ENCODE data around the gene KATNB1.

DNA sequence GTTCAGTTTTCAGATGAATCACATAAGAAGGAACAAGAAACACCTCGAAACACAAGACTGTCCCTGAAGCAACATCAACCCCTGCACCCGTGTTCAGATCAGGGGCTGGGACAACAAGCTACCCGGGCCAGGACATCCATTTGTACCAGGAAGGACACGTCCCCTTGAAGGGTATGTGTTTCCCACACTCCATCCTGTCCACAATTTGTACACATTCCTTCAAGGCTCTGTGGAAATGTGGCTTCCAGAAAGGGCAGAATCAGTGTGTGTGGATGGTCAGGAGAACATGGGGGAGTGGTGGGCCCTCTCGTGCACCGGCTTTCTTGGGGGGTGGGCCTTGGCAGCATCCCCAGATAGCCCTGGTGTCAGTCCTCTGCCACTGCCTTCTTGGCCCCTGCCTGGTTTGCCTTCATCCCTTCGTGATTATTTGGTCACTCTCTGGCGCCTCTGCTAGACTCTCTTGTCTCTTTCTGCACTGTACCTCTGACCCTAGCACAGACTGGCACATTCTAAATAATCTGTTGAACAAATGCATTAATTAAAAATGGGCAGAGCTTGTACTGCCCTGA is 56.4 kb downstream of the KATNB1 start:
- TF ChIP-seq, protein P1, sequence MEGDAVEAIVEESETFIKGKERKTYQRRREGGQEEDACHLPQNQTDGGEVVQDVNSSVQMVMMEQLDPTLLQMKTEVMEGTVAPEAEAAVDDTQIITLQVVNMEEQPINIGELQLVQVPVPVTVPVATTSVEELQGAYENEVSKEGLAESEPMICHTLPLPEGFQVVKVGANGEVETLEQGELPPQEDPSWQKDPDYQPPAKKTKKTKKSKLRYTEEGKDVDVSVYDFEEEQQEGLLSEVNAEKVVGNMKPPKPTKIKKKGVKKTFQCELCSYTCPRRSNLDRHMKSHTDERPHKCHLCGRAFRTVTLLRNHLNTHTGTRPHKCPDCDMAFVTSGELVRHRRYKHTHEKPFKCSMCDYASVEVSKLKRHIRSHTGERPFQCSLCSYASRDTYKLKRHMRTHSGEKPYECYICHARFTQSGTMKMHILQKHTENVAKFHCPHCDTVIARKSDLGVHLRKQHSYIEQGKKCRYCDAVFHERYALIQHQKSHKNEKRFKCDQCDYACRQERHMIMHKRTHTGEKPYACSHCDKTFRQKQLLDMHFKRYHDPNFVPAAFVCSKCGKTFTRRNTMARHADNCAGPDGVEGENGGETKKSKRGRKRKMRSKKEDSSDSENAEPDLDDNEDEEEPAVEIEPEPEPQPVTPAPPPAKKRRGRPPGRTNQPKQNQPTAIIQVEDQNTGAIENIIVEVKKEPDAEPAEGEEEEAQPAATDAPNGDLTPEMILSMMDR (conservative IDR thresholded peaks at IDR 0.05; ENCODE audit: low read depth in 2 of 2), result no peak
- TF ChIP-seq NANOG (IDR thresholded peaks at IDR 0.05; ENCODE audit: borderline replicate concordance) (no peak), EZH2phosphoT487 (IDR thresholded peaks at IDR 0.05; ENCODE audit: unreplicated experiment) (no peak), EZH2 (IDR thresholded peaks at IDR 0.05; ENCODE audit: low read depth, unreplicated experiment) (no peak), POLR2AphosphoS5 (IDR thresholded peaks at IDR 0.05; ENCODE audit: low read depth) (no peak), CREB1 (CRISPR knock-in tag; IDR thresholded peaks at IDR 0.05; ENCODE audit: low read depth) (no peak), ZNF114 (CRISPR knock-in tag; IDR thresholded peaks at IDR 0.05) (no peak), STAT1 (IDR thresholded peaks at IDR 0.05; ENCODE audit: unreplicated experiment) (no peak), JUNB (IDR thresholded peaks at IDR 0.05; ENCODE audit: unreplicated experiment) (no peak), ZNF331 (CRISPR knock-in tag; IDR thresholded peaks at IDR 0.05; ENCODE audit: low read depth) (no peak)
- TF ChIP-seq, protein P2, sequence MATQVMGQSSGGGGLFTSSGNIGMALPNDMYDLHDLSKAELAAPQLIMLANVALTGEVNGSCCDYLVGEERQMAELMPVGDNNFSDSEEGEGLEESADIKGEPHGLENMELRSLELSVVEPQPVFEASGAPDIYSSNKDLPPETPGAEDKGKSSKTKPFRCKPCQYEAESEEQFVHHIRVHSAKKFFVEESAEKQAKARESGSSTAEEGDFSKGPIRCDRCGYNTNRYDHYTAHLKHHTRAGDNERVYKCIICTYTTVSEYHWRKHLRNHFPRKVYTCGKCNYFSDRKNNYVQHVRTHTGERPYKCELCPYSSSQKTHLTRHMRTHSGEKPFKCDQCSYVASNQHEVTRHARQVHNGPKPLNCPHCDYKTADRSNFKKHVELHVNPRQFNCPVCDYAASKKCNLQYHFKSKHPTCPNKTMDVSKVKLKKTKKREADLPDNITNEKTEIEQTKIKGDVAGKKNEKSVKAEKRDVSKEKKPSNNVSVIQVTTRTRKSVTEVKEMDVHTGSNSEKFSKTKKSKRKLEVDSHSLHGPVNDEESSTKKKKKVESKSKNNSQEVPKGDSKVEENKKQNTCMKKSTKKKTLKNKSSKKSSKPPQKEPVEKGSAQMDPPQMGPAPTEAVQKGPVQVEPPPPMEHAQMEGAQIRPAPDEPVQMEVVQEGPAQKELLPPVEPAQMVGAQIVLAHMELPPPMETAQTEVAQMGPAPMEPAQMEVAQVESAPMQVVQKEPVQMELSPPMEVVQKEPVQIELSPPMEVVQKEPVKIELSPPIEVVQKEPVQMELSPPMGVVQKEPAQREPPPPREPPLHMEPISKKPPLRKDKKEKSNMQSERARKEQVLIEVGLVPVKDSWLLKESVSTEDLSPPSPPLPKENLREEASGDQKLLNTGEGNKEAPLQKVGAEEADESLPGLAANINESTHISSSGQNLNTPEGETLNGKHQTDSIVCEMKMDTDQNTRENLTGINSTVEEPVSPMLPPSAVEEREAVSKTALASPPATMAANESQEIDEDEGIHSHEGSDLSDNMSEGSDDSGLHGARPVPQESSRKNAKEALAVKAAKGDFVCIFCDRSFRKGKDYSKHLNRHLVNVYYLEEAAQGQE (IDR thresholded peaks at IDR 0.05; ENCODE audit: unreplicated experiment), result no peak
- TF ChIP-seq, protein P3, sequence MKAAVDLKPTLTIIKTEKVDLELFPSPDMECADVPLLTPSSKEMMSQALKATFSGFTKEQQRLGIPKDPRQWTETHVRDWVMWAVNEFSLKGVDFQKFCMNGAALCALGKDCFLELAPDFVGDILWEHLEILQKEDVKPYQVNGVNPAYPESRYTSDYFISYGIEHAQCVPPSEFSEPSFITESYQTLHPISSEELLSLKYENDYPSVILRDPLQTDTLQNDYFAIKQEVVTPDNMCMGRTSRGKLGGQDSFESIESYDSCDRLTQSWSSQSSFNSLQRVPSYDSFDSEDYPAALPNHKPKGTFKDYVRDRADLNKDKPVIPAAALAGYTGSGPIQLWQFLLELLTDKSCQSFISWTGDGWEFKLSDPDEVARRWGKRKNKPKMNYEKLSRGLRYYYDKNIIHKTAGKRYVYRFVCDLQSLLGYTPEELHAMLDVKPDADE (IDR thresholded peaks at IDR 0.05), result no peak
- TF ChIP-seq, protein P4, sequence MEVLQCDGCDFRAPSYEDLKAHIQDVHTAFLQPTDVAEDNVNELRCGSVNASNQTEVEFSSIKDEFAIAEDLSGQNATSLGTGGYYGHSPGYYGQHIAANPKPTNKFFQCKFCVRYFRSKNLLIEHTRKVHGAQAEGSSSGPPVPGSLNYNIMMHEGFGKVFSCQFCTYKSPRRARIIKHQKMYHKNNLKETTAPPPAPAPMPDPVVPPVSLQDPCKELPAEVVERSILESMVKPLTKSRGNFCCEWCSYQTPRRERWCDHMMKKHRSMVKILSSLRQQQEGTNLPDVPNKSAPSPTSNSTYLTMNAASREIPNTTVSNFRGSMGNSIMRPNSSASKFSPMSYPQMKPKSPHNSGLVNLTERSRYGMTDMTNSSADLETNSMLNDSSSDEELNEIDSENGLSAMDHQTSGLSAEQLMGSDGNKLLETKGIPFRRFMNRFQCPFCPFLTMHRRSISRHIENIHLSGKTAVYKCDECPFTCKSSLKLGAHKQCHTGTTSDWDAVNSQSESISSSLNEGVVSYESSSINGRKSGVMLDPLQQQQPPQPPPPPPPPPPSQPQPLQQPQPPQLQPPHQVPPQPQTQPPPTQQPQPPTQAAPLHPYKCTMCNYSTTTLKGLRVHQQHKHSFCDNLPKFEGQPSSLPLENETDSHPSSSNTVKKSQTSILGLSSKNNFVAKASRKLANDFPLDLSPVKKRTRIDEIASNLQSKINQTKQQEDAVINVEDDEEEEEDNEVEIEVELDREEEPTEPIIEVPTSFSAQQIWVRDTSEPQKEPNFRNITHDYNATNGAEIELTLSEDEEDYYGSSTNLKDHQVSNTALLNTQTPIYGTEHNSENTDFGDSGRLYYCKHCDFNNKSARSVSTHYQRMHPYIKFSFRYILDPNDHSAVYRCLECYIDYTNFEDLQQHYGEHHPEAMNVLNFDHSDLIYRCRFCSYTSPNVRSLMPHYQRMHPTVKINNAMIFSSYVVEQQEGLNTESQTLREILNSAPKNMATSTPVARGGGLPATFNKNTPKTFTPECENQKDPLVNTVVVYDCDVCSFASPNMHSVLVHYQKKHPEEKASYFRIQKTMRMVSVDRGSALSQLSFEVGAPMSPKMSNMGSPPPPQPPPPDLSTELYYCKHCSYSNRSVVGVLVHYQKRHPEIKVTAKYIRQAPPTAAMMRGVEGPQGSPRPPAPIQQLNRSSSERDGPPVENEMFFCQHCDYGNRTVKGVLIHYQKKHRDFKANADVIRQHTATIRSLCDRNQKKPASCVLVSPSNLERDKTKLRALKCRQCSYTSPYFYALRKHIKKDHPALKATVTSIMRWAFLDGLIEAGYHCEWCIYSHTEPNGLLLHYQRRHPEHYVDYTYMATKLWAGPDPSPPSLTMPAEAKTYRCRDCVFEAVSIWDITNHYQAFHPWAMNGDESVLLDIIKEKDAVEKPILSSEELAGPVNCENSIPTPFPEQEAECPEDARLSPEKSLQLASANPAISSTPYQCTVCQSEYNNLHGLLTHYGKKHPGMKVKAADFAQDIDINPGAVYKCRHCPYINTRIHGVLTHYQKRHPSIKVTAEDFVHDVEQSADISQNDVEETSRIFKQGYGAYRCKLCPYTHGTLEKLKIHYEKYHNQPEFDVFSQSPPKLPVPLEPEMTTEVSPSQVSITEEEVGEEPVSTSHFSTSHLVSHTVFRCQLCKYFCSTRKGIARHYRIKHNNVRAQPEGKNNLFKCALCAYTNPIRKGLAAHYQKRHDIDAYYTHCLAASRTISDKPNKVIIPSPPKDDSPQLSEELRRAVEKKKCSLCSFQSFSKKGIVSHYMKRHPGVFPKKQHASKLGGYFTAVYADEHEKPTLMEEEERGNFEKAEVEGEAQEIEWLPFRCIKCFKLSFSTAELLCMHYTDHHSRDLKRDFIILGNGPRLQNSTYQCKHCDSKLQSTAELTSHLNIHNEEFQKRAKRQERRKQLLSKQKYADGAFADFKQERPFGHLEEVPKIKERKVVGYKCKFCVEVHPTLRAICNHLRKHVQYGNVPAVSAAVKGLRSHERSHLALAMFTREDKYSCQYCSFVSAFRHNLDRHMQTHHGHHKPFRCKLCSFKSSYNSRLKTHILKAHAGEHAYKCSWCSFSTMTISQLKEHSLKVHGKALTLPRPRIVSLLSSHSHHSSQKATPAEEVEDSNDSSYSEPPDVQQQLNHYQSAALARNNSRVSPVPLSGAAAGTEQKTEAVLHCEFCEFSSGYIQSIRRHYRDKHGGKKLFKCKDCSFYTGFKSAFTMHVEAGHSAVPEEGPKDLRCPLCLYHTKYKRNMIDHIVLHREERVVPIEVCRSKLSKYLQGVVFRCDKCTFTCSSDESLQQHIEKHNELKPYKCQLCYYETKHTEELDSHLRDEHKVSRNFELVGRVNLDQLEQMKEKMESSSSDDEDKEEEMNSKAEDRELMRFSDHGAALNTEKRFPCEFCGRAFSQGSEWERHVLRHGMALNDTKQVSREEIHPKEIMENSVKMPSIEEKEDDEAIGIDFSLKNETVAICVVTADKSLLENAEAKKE (CRISPR knock-in tag; IDR thresholded peaks at IDR 0.05), result no peak

Data from GM23338 (cell line).